Parathyroid adenoma (tissue), 2 donors: ENCODE measurements around the gene ITPK1.

Source experiments
- H2AFZ ChIP-seq: fragments of 300-600 bp; sonication (generic); one replicate; pipeline ENCODE4 v1.7.0; 2017; ENCODE audit warnings: antibody characterized with exemption, mild to moderate bottlenecking
- H3K27ac ChIP-seq: fragments of 300-600 bp; sonication (generic); one replicate; pipeline ENCODE4 v1.7.0; 2017
- H3K27me3 ChIP-seq: fragments of 300-600 bp; sonication (generic); one replicate; pipeline ENCODE4 v1.7.0; 2017; ENCODE audit warnings: low read length; ENCODE audit not compliant: control insufficient read depth, insufficient read depth
- H3K36me3 ChIP-seq: fragments of 300-600 bp; sonication (generic); one replicate; pipeline ENCODE4 v1.7.0; 2017; ENCODE audit warnings: low read length; ENCODE audit not compliant: control insufficient read depth, insufficient read depth
- H3K4me1 ChIP-seq: fragments of 300-600 bp; sonication (generic); one replicate; pipeline ENCODE4 v1.7.0; 2017; ENCODE audit warnings: control low read depth
- H3K4me2 ChIP-seq: fragments of 300-600 bp; sonication (generic); one replicate; pipeline ENCODE4 v1.7.0; 2017; ENCODE audit warnings: low read length
- H3K4me3 ChIP-seq: fragments of 300-600 bp; sonication (generic); one replicate; pipeline ENCODE4 v1.7.0; 2017; ENCODE audit warnings: low read depth, low read length
- H3K79me2 ChIP-seq: fragments of 300-600 bp; sonication (generic); one replicate; pipeline ENCODE4 v1.7.0; 2017; ENCODE audit warnings: control low read depth
- H3K9ac ChIP-seq: fragments of 300-600 bp; sonication (generic); one replicate; pipeline ENCODE4 v1.7.0; 2017; ENCODE audit warnings: mild to moderate bottlenecking
- H3K9me3 ChIP-seq: fragments of 300-600 bp; sonication (generic); one replicate; pipeline ENCODE4 v1.7.0; 2017; ENCODE audit warnings: low read length; ENCODE audit not compliant: control insufficient read depth
- CTCF ChIP-seq: fragments of 300-600 bp; sonication (generic); IDR thresholded peaks from one replicate; pipeline ENCODE4 v1.7.0; 2017; ENCODE audit warnings: antibody characterized with exemption, mild to moderate bottlenecking
- donor health status: primary hyperparathyroidism.

ITPK1 gene

GRCh38 chr14:92934196-92935085 lies 181.3 kb downstream of the ITPK1 start:
- H3K4me1 ChIP-seq: peaks cover 69% of the 10 kb centered on the region
- no peak for TF ChIP-seq CTCF
- no peak overlapping the region for H3K4me3 ChIP-seq
- H2AFZ ChIP-seq: no peak overlapping the region
- H3K27me3 ChIP-seq: no peaks in the 10 kb centered on the region
- H3K27ac ChIP-seq: peak overlapping the region; percentile 97
- H3K79me2 ChIP-seq: peaks cover 8% of the 10 kb centered on the region
- no peak overlapping the region for H3K4me2 ChIP-seq
- peak overlapping the region; percentile 82 for H3K9ac ChIP-seq
- H3K9me3 ChIP-seq: no peaks in the 10 kb centered on the region
- H3K36me3 ChIP-seq: no peaks in the 10 kb centered on the region

GRCh38 chr14:92933481-92933880 lies 182.2 kb downstream of the ITPK1 start:
- Histone ChIP-seq H3K9me3 (no peaks in the 10 kb centered on the region), H3K4me2 (no peak overlapping the region), H3K4me3 (no peak overlapping the region), H3K4me1 (peaks cover 76% of the 10 kb centered on the region), H2AFZ (no peak overlapping the region), H3K27me3 (no peaks in the 10 kb centered on the region), H3K9ac (peak overlapping the region; percentile 82), H3K27ac (peak overlapping the region; percentile 97), H3K79me2 (peaks cover 14% of the 10 kb centered on the region), H3K36me3 (no peaks in the 10 kb centered on the region)
- peak; percentile 19 for TF ChIP-seq CTCF

GRCh38 chr14:92932448-92933395 lies 183.0 kb downstream of the ITPK1 start:
- Histone ChIP-seq H3K36me3 (no peaks in the 10 kb centered on the region), H3K4me2 (no peak overlapping the region), H3K27me3 (no peaks in the 10 kb centered on the region), H3K27ac (peak overlapping the region; percentile 97), H2AFZ (no peak overlapping the region), H3K9ac (peak overlapping the region; percentile 82), H3K4me1 (peaks cover 70% of the 10 kb centered on the region), H3K4me3 (no peak overlapping the region), H3K9me3 (no peaks in the 10 kb centered on the region), H3K79me2 (peaks cover 19% of the 10 kb centered on the region)
- no peak for TF ChIP-seq CTCF

- Histone ChIP-seq H3K36me3 (no peaks in the 10 kb centered on the region), H3K79me2 (peaks cover 22% of the 10 kb centered on the region), H3K9ac (peak overlapping the region; percentile 82), H3K27ac (peak overlapping the region; percentile 97), H2AFZ (no peak overlapping the region), H3K4me1 (peaks cover 61% of the 10 kb centered on the region), H3K4me3 (no peak overlapping the region), H3K27me3 (no peaks in the 10 kb centered on the region), H3K9me3 (no peaks in the 10 kb centered on the region), H3K4me2 (no peak overlapping the region)
- TF ChIP-seq CTCF: no peak
These were observed 183.9 kb downstream of the ITPK1 start for GRCh38 chr14:92931681-92932447.
